Measurements from ENCODE around the gene CDKAL1.

Gene CDKAL1

DNA sequence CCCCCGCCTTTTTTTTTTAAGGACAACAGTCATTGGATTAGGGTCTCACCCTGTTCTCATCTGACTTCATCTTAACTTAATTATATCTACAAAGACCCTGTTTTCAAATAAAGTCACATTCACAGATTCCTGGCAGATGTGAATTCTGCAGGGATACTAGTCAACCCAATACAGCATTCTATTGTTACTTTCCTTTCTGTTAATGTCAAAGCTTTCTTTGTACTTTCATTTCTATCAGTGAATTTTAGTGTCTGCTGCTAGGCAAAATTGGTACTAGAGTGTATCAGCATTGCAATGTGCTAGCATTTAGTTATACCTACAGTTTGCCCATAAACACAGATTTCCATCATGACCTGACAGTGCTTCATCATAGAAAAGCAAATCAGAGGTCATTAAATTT lies 281.9 kb downstream of the CDKAL1 start:
- DNase-seq, result no peak
- Histone ChIP-seq H2AFZ (ENCODE audit: low read length) (no peak overlapping the region), H3K27ac (ENCODE audit: low read length) (no peak overlapping the region), H3K4me3 (ENCODE audit: low read length) (no peak overlapping the region), H3K4me2 (ENCODE audit: low read depth, low read length) (no peak overlapping the region), H3K9me2 (replicated peaks; ENCODE audit: insufficient read depth, low read length) (no peaks in the 10 kb centered on the region), H3K79me2 (ENCODE audit: low read length) (no peaks in the 10 kb centered on the region), H4K20me1 (ENCODE audit: insufficient read depth, low read length) (no peaks in the 10 kb centered on the region), H3K9me3 (replicated peaks; ENCODE audit: insufficient read depth, low read length) (no peaks in the 10 kb centered on the region), H3K4me1 (ENCODE audit: low read length) (no peaks in the 10 kb centered on the region), H3K27me3 (replicated peaks; ENCODE audit: insufficient read depth, low read length) (no peaks in the 10 kb centered on the region), H3K9ac (ENCODE audit: low read length) (no peak overlapping the region), H3K36me3 (replicated peaks; ENCODE audit: insufficient read depth, low read length) (no peaks in the 10 kb centered on the region), H3F3A (ENCODE audit: insufficient read depth, low read length) (no peaks in the 10 kb centered on the region)
- TF ChIP-seq, protein P1, sequence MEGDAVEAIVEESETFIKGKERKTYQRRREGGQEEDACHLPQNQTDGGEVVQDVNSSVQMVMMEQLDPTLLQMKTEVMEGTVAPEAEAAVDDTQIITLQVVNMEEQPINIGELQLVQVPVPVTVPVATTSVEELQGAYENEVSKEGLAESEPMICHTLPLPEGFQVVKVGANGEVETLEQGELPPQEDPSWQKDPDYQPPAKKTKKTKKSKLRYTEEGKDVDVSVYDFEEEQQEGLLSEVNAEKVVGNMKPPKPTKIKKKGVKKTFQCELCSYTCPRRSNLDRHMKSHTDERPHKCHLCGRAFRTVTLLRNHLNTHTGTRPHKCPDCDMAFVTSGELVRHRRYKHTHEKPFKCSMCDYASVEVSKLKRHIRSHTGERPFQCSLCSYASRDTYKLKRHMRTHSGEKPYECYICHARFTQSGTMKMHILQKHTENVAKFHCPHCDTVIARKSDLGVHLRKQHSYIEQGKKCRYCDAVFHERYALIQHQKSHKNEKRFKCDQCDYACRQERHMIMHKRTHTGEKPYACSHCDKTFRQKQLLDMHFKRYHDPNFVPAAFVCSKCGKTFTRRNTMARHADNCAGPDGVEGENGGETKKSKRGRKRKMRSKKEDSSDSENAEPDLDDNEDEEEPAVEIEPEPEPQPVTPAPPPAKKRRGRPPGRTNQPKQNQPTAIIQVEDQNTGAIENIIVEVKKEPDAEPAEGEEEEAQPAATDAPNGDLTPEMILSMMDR (IDR thresholded peaks at IDR 0.05; ENCODE audit: low read length), result no peak
- TF ChIP-seq EZH2 (optimal IDR thresholded peaks at IDR 0.05; ENCODE audit: low read depth, low read length), result no peak

DNA sequence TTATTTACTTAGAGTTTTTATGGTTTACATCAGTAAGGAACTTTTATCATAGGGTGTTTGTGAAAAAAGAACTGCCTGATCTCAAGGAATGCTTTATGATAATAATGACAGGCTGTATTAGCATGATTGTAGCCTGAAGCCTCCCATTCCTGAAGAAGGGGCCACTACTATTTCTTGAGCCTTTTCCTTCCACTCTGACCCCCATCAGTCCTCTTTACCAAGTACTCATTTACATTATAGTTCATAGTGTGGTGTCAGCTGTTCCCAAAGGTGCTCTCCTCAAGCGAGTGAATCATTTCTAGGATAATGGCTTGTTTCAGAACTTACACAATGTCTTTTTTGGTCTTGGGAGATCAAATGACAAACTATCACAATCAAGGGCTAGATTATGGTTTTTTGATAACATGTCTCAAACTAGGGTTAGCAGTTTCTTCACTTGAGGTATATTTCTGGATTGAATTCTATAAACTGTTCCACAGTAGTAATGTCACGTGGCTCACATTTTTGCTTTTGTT lies 283.6 kb downstream of the CDKAL1 start:
- Histone ChIP-seq H3K36me3 (replicated peaks; ENCODE audit: insufficient read depth, low read length) (no peaks in the 10 kb centered on the region), H3K4me3 (ENCODE audit: low read length) (no peak overlapping the region), H3K4me1 (ENCODE audit: low read length) (no peaks in the 10 kb centered on the region), H3K4me2 (ENCODE audit: low read depth, low read length) (no peak overlapping the region), H3K9me2 (replicated peaks; ENCODE audit: insufficient read depth, low read length) (no peaks in the 10 kb centered on the region), H3K79me2 (ENCODE audit: low read length) (no peaks in the 10 kb centered on the region), H2AFZ (ENCODE audit: low read length) (no peak overlapping the region), H3F3A (ENCODE audit: insufficient read depth, low read length) (no peaks in the 10 kb centered on the region), H3K9ac (ENCODE audit: low read length) (no peak overlapping the region), H3K27ac (ENCODE audit: low read length) (no peak overlapping the region), H4K20me1 (ENCODE audit: insufficient read depth, low read length) (no peaks in the 10 kb centered on the region), H3K27me3 (replicated peaks; ENCODE audit: insufficient read depth, low read length) (no peaks in the 10 kb centered on the region), H3K9me3 (replicated peaks; ENCODE audit: insufficient read depth, low read length) (no peaks in the 10 kb centered on the region)
- TF ChIP-seq EZH2phosphoT487 (IDR thresholded peaks at IDR 0.05; ENCODE audit: low read length) (no peak), EZH2 (optimal IDR thresholded peaks at IDR 0.05; ENCODE audit: low read depth, low read length) (no peak)
- TF ChIP-seq, protein P1 (IDR thresholded peaks at IDR 0.05; ENCODE audit: low read length), result no peak
- DNase-seq, result no peak

DNA sequence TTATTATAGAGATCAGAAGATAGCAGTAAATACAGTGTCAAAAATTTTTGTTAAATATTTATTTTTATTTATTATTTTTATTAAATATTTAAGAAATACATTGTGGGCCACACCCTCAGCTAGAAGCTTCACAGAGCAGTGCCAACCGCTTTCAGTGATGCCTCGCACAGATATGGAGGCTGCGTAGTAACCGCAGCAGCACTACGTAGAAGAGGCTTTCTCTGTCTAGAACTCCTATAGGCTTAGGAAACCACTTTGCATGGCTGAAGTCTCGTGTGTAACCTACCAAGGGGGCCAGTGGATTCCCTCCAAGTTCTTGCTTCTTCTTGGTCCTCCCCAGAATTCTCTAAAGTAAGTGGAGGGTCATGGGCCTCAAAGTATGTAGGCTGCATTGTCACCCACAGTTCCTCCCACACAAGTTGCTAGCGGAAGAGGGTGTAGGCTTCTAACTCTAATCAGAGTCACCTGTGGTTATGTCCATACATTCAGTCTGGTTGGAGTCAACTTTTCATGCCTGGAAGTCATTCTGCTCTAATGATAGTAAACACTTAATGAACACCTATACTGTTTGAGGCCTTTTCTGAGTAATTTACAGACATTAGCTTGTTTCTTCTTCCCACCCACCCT lies 285.6 kb downstream of the CDKAL1 start:
- Histone ChIP-seq H3K9ac (ENCODE audit: low read length) (no peak overlapping the region), H3K27me3 (replicated peaks; ENCODE audit: insufficient read depth, low read length) (no peaks in the 10 kb centered on the region), H3K36me3 (replicated peaks; ENCODE audit: insufficient read depth, low read length) (no peaks in the 10 kb centered on the region), H3K9me3 (replicated peaks; ENCODE audit: insufficient read depth, low read length) (no peaks in the 10 kb centered on the region), H3K9me2 (replicated peaks; ENCODE audit: insufficient read depth, low read length) (no peaks in the 10 kb centered on the region), H3K4me3 (ENCODE audit: low read length) (no peak overlapping the region), H4K20me1 (ENCODE audit: insufficient read depth, low read length) (no peaks in the 10 kb centered on the region), H3K4me2 (ENCODE audit: low read depth, low read length) (no peak overlapping the region), H3K79me2 (ENCODE audit: low read length) (no peaks in the 10 kb centered on the region), H3K27ac (ENCODE audit: low read length) (no peak overlapping the region), H3F3A (ENCODE audit: insufficient read depth, low read length) (no peaks in the 10 kb centered on the region), H3K4me1 (ENCODE audit: low read length) (no peaks in the 10 kb centered on the region), H2AFZ (ENCODE audit: low read length) (no peak overlapping the region)
- TF ChIP-seq EZH2phosphoT487 (IDR thresholded peaks at IDR 0.05; ENCODE audit: low read length), result no peak
- TF ChIP-seq EZH2 (optimal IDR thresholded peaks at IDR 0.05; ENCODE audit: low read depth, low read length), result no peak
- TF ChIP-seq, protein P1 (IDR thresholded peaks at IDR 0.05; ENCODE audit: low read length), result no peak
- DNase-seq, result no peak
